Measurements from ENCODE around the gene ADAMTS18. TPM values are rescaled to one million over a fixed set of nuclear protein-coding genes. Genes with fewer than 3 reads are reported as not detected.

Gene ADAMTS18
- total RNA-seq, 6 experiments from 2014 or later, result not detected

GRCh38 chr16:77359065-77359502, 75.8 kb downstream of the ADAMTS18 start:
- TF ChIP-seq, protein P1, sequence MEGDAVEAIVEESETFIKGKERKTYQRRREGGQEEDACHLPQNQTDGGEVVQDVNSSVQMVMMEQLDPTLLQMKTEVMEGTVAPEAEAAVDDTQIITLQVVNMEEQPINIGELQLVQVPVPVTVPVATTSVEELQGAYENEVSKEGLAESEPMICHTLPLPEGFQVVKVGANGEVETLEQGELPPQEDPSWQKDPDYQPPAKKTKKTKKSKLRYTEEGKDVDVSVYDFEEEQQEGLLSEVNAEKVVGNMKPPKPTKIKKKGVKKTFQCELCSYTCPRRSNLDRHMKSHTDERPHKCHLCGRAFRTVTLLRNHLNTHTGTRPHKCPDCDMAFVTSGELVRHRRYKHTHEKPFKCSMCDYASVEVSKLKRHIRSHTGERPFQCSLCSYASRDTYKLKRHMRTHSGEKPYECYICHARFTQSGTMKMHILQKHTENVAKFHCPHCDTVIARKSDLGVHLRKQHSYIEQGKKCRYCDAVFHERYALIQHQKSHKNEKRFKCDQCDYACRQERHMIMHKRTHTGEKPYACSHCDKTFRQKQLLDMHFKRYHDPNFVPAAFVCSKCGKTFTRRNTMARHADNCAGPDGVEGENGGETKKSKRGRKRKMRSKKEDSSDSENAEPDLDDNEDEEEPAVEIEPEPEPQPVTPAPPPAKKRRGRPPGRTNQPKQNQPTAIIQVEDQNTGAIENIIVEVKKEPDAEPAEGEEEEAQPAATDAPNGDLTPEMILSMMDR (IDR thresholded peaks at IDR 0.05), result no peak
- H3K27ac ChIP-seq, result no peak overlapping the region
- H3K9me3 ChIP-seq, result no peaks in the 10 kb centered on the region
- H3K36me3 ChIP-seq, result no peaks in the 10 kb centered on the region
- DNase-seq (no peak), ATAC-seq (peak in 1 of 4 donors; percentile 37)
- WGBS (ENCODE audit: insufficient coverage, low coverage, low lambda C conversion rate, missing lambda C conversion rate), result 36% methylated on average over 4 of the region's 4 CpGs
- no peaks in the 10 kb centered on the region for H3K4me1 ChIP-seq
- H3K4me3 ChIP-seq, result no peak overlapping the region
- intact Hi-C loops (cut with DNase I), result no loop called here
- peaks cover 0 to 5% of the 10 kb centered on the region in 2 donors for H3K27me3 ChIP-seq

- Histone ChIP-seq H3K36me3 (no peaks in the 10 kb centered on the region), H3K4me1 (no peaks in the 10 kb centered on the region), H3K27ac (no peak overlapping the region), H3K4me3 (no peak overlapping the region), H3K27me3 (peaks cover 0 to 5% of the 10 kb centered on the region in 2 donors), H3K9me3 (no peaks in the 10 kb centered on the region)
- TF ChIP-seq POLR2A (IDR thresholded peaks at IDR 0.05), result no peak
- DNase-seq, result no peak
- peak in 2 of 4 donors; percentile 22 for ATAC-seq
- intact Hi-C loops (cut with DNase I), result no loop called here
- WGBS (ENCODE audit: insufficient coverage, low coverage, low lambda C conversion rate, missing lambda C conversion rate), result 34% methylated on average over 4 of the region's 4 CpGs
These were observed 81.1 kb downstream of the ADAMTS18 start for GRCh38 chr16:77353587-77354263.

GRCh38 chr16:77344341-77344740, 90.5 kb downstream of the ADAMTS18 start:
- TF ChIP-seq, protein P1 (IDR thresholded peaks at IDR 0.05), result no peak
- TF ChIP-seq POLR2A (IDR thresholded peaks at IDR 0.05), result no peak
- Histone ChIP-seq H3K27ac (no peak overlapping the region), H3K4me1 (no peaks in the 10 kb centered on the region), H3K36me3 (no peaks in the 10 kb centered on the region), H3K4me3 (no peak overlapping the region), H3K27me3 (peaks cover 0 to 4% of the 10 kb centered on the region in 2 donors), H3K9me3 (no peaks in the 10 kb centered on the region)
- DNase-seq (no peak), ATAC-seq (no peak)
- intact Hi-C loops (cut with DNase I), result no loop called here
- WGBS (ENCODE audit: insufficient coverage, low coverage, low lambda C conversion rate, missing lambda C conversion rate), result 74% methylated on average over 6 of the region's 6 CpGs

GRCh38 chr16:77336637-77337036, 98.2 kb downstream of the ADAMTS18 start:
- intact Hi-C loops (cut with DNase I), result no loop called here
- DNase-seq (no peak), ATAC-seq (no peak)
- H3K4me3 ChIP-seq, result no peak overlapping the region
- WGBS (ENCODE audit: insufficient coverage, low coverage, low lambda C conversion rate, missing lambda C conversion rate), result 47% methylated on average over 2 of the region's 2 CpGs
- H3K36me3 ChIP-seq, result no peaks in the 10 kb centered on the region
- H3K4me1 ChIP-seq, result no peaks in the 10 kb centered on the region
- no peaks in the 10 kb centered on the region for H3K9me3 ChIP-seq
- no peaks in the 10 kb centered on the region for H3K27me3 ChIP-seq
- no peak overlapping the region for H3K27ac ChIP-seq
- TF ChIP-seq POLR2A (IDR thresholded peaks at IDR 0.05), result no peak
- TF ChIP-seq, protein P1 (IDR thresholded peaks at IDR 0.05), result no peak

- intact Hi-C loops (cut with DNase I), result no loop called here
- no peaks in the 10 kb centered on the region for H3K27me3 ChIP-seq
- DNase-seq (no peak), ATAC-seq (no peak)
- H3K4me3 ChIP-seq, result no peak overlapping the region
- H3K4me1 ChIP-seq, result no peaks in the 10 kb centered on the region
- H3K36me3 ChIP-seq, result no peaks in the 10 kb centered on the region
- 82% methylated on average over 12 of the region's 12 CpGs for WGBS (ENCODE audit: insufficient coverage, low coverage, low lambda C conversion rate, missing lambda C conversion rate)
- no peak for TF ChIP-seq POLR2A (IDR thresholded peaks at IDR 0.05)
- TF ChIP-seq, protein P1 (IDR thresholded peaks at IDR 0.05), result no peak
- H3K9me3 ChIP-seq, result no peaks in the 10 kb centered on the region
- H3K27ac ChIP-seq, result no peak overlapping the region
These were observed 99.1 kb downstream of the ADAMTS18 start for GRCh38 chr16:77335652-77336234.
